NCI-H748 (cell line): ENCODE results near the gene FAM221B.
A peak's percentile ranks its signal among the peaks of the same experiment; 100 is the strongest.

Experiments used
- DNase-seq: peaks from one replicate; lab custom pipeline; 2025; ENCODE audit not compliant: unreplicated experiment; lab: John Stamatoyannopoulos, UW

The FAM221B gene

GRCh38 chr9:35822926-35823325, 5.6 kb downstream of the FAM221B start:
- DNase-seq = no peak

GRCh38 chr9:35820076-35820475, 8.5 kb downstream of the FAM221B start:
- no peak for DNase-seq

GRCh38 chr9:35818341-35818740, 10.2 kb downstream of the FAM221B start:
- no peak for DNase-seq

GRCh38 chr9:35816708-35817107, 11.8 kb downstream of the FAM221B start:
- DNase-seq = peak; percentile 11

GRCh38 chr9:35814841-35815543, 13.5 kb downstream of the FAM221B start, which contains the start of gene HINT2:
TSS of gene HINT2 (minus strand) at chr9:35815042. CDS start at chr9:35814979, 63 bp downstream.
- peak; percentile 99 for DNase-seq

GRCh38 chr9:35814106-35814840, 14.3 kb downstream of the FAM221B start:
- peak; percentile 66 for DNase-seq

- peak; percentile 40 for DNase-seq
Observed at GRCh38 chr9:35813434-35814105, 15.0 kb downstream of the FAM221B start.

GRCh38 chr9:35812025-35812602, 16.4 kb downstream of the FAM221B start, which contains the start of gene SPAG8:
TSS of gene SPAG8 (minus strand) at chr9:35812262. CDS start at chr9:35812147, 115 bp downstream.
- DNase-seq = peak; percentile 99

GRCh38 chr9:35811381-35812024, 17.0 kb downstream of the FAM221B start:
- no peak for DNase-seq

GRCh38 chr9:35810122-35810521, 18.4 kb downstream of the FAM221B start:
- no peak for DNase-seq

GRCh38 chr9:35808433-35808832, 20.1 kb downstream of the FAM221B start:
- no peak for DNase-seq

- DNase-seq = no peak
Observed at GRCh38 chr9:35806101-35806500, 22.4 kb downstream of the FAM221B start.

- no peak for DNase-seq
Observed at GRCh38 chr9:35801328-35802128, 27.0 kb downstream of the FAM221B start.

GRCh38 chr9:35800530-35800929, 28.0 kb downstream of the FAM221B start:
- DNase-seq = no peak

GRCh38 chr9:35798658-35799374, 29.7 kb downstream of the FAM221B start:
- no peak for DNase-seq

GRCh38 chr9:35797311-35798109, 31.0 kb downstream of the FAM221B start:
- DNase-seq = no peak

GRCh38 chr9:35795695-35796094, 32.8 kb downstream of the FAM221B start:
- DNase-seq = no peak

- DNase-seq = no peak
Observed at GRCh38 chr9:35793461-35793860, 35.1 kb downstream of the FAM221B start.

GRCh38 chr9:35792826-35793225, 35.7 kb downstream of the FAM221B start:
- DNase-seq = no peak
